ENCODE data around the gene EDDM3A. TPM values are rescaled to one million over a fixed set of nuclear protein-coding genes. Genes with fewer than 3 reads are reported as not detected.
A peak's percentile ranks its signal among the peaks of the same experiment; 100 is the strongest.
"Not testable (repeated sequence)": the region's sequence is repeated elsewhere in the genome, so short reads cannot be mapped to it uniquely, and the experiment has no call there.

Gene EDDM3A
- total RNA-seq, 3 donors from 2014 or later: not detected

- no peaks in the 10 kb centered on the region for H3K36me3 ChIP-seq (ENCODE audit: low read depth)
- ATAC-seq (no peak), DNase-seq (no peak)
- H3K4me1 ChIP-seq (ENCODE audit: low read depth): no peaks in the 10 kb centered on the region
- no peak for TF ChIP-seq CTCF (IDR thresholded peaks at IDR 0.05)
- no peaks in the 10 kb centered on the region for H3K9me3 ChIP-seq
- H3K4me3 ChIP-seq: no peak overlapping the region
- intact Hi-C loops (cut with DNase I, micrococcal nuclease): no loop called here
Measured at GRCh38 chr14:20712904-20713303, 32.8 kb upstream of the EDDM3A start.

- H3K4me3 ChIP-seq: no peak overlapping the region
- DNase-seq (peak; percentile 65 to 75 (median 75)), ATAC-seq (peak; percentile 76)
- no peaks in the 10 kb centered on the region for H3K36me3 ChIP-seq (ENCODE audit: low read depth)
- intact Hi-C loops (cut with DNase I, micrococcal nuclease): no loop called here
- no peak for TF ChIP-seq CTCF (IDR thresholded peaks at IDR 0.05)
- no peaks in the 10 kb centered on the region for H3K9me3 ChIP-seq
- no peaks in the 10 kb centered on the region for H3K4me1 ChIP-seq (ENCODE audit: low read depth)
Measured at GRCh38 chr14:20714593-20715250, 31.0 kb upstream of the EDDM3A start.

- TF ChIP-seq CTCF (IDR thresholded peaks at IDR 0.05): no peak
- H3K4me1 ChIP-seq (ENCODE audit: low read depth): no peaks in the 10 kb centered on the region
- no peaks in the 10 kb centered on the region for H3K36me3 ChIP-seq (ENCODE audit: low read depth)
- no peak overlapping the region for H3K4me3 ChIP-seq
- DNase-seq (peak in 1 of 3 donors; percentile 76), ATAC-seq (peak; percentile 81)
- H3K9me3 ChIP-seq: no peaks in the 10 kb centered on the region
- intact Hi-C loops (cut with DNase I, micrococcal nuclease): no loop called here
Measured at GRCh38 chr14:20719777-20720176, 25.9 kb upstream of the EDDM3A start.

GRCh38 chr14:20720741-20721140 lies 24.9 kb upstream of the EDDM3A start:
- no peak for TF ChIP-seq CTCF (IDR thresholded peaks at IDR 0.05)
- no peak overlapping the region for H3K4me3 ChIP-seq
- H3K4me1 ChIP-seq (ENCODE audit: low read depth): no peaks in the 10 kb centered on the region
- H3K36me3 ChIP-seq (ENCODE audit: low read depth): no peaks in the 10 kb centered on the region
- no peaks in the 10 kb centered on the region for H3K9me3 ChIP-seq
- DNase-seq (no peak), ATAC-seq (no peak)
- intact Hi-C loops (cut with DNase I, micrococcal nuclease): no loop called here

- TF ChIP-seq CTCF (IDR thresholded peaks at IDR 0.05): no peak
- H3K36me3 ChIP-seq (ENCODE audit: low read depth): no peaks in the 10 kb centered on the region
- no peak overlapping the region for H3K4me3 ChIP-seq
- ATAC-seq (no peak), DNase-seq (no peak)
- no peaks in the 10 kb centered on the region for H3K4me1 ChIP-seq (ENCODE audit: low read depth)
- no peaks in the 10 kb centered on the region for H3K9me3 ChIP-seq
- intact Hi-C loops (cut with DNase I, micrococcal nuclease): no loop called here
Measured at GRCh38 chr14:20722016-20722415, 23.7 kb upstream of the EDDM3A start.

- ATAC-seq (no peak), DNase-seq (no peak)
- H3K4me1 ChIP-seq (ENCODE audit: low read depth): no peaks in the 10 kb centered on the region
- H3K36me3 ChIP-seq (ENCODE audit: low read depth): no peaks in the 10 kb centered on the region
- H3K4me3 ChIP-seq: no peak overlapping the region
- H3K9me3 ChIP-seq: no peaks in the 10 kb centered on the region
- intact Hi-C loops (cut with DNase I, micrococcal nuclease): no loop called here
- no peak for TF ChIP-seq CTCF (IDR thresholded peaks at IDR 0.05)
Measured at GRCh38 chr14:20723488-20723887, 22.2 kb upstream of the EDDM3A start.

- not testable (repeated sequence) for DNase-seq
Measured at GRCh38 chr14:20726121-20726520, 19.6 kb upstream of the EDDM3A start.

More at GRCh38 chr14:20726121-20726520, 19.6 kb upstream of the EDDM3A start:
- H3K4me3 ChIP-seq; intact Hi-C loops (cut with DNase I, micrococcal nuclease); H3K4me1 ChIP-seq (ENCODE audit: low read depth); H3K36me3 ChIP-seq (ENCODE audit: low read depth); H3K9me3 ChIP-seq; ATAC-seq: not testable (repeated sequence)

Measured in mucosa of descending colon (tissue), 3 donors.